LHCN-M2 (cell line): ENCODE measurements around the gene FAM117A. TPM values are rescaled to one million over a fixed set of nuclear protein-coding genes. Genes with fewer than 3 reads are reported as not detected.

Experiments
- DNase-seq: peaks from one replicate; pipeline ENCODE4 v3.0.0-alpha.2; 2012; ENCODE audit warnings: low read depth
- polyA plus RNA-seq: library from polyadenylated mRNA; unstranded; fragments of >200 nt; gene quantifications from one replicate; pipeline ENCODE4 v1.2.1, GENCODE V29; 2012; ENCODE audit warnings: missing spikeins
- total RNA-seq: library from RNA; depleted of rRNA; stranded (reverse); fragments of >200 nt; gene quantifications from 2 replicates; pipeline ENCODE4 v1.2.3, GENCODE V29; 2014; rRNA removed

Gene FAM117A, protein sequence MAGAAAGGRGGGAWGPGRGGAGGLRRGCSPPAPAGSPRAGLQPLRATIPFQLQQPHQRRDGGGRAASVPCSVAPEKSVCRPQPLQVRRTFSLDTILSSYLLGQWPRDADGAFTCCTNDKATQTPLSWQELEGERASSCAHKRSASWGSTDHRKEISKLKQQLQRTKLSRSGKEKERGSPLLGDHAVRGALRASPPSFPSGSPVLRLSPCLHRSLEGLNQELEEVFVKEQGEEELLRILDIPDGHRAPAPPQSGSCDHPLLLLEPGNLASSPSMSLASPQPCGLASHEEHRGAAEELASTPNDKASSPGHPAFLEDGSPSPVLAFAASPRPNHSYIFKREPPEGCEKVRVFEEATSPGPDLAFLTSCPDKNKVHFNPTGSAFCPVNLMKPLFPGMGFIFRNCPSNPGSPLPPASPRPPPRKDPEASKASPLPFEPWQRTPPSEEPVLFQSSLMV
- 14.8 and 15.5 TPM in 2 replicates for total RNA-seq
- 5.5 TPM for polyA plus RNA-seq

DNA sequence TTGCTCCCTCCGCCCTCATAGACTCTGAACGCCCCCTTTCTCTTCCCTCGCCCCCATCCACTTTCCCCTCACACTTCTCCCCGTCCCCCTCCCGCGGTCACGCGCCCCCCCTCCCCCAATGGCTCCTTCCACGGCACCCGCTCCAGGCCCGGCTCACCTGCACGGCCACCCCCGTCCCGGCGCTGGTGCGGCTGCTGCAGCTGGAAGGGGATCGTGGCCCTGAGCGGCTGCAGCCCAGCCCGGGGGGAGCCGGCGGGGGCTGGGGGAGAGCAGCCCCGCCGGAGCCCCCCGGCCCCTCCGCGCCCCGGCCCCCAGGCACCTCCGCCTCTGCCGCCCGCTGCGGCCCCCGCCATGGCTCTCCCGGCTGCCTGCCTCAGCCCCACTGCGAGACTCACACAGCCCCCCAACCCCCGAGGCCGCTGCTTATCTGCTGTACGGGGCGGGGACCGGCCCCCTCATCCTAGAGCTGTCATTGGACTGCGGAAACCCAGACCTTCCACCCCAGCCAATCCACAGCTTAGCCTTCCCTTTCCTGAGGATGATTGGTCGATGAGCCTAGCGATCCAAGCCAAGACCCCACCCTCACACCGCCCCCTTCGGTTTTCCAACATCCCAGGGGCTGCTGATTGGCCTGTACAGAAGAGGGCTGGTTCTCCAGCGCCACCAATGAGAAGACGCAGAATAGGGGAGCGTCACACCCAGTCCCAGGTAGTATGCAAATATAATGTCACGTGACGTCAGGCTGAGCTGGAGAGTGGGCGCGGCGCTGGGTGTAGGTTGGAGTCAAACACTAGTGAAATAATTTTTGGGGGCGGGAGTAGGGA lies at the start of gene FAM117A:
Gene FAM117A, minus strand, starts transcription at position 397 of the 824 bp plus-strand sequence. Its CDS starts 44 bp downstream, at position 353.
- peak; percentile 97 for DNase-seq

DNA sequence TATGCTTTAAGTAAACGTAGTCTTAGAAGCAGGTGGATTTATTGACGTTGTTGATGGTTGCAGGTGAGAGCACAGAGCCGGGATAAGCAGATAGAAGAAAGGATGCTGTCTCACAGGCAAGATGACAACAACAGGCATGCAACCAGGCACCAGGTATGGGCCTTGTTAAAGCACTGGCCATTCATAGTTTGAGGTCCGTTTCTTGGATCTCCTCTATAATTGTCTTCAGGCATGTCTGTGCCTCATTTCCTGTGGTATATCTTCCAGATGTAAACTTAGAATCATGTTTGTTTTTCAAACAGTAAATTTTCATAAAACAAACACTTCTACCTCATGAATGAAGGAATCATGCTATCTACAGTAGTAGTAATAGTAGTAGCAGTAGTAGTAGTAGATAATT lies 45.1 kb upstream of the FAM117A start:
- DNase-seq: no peak

DNA sequence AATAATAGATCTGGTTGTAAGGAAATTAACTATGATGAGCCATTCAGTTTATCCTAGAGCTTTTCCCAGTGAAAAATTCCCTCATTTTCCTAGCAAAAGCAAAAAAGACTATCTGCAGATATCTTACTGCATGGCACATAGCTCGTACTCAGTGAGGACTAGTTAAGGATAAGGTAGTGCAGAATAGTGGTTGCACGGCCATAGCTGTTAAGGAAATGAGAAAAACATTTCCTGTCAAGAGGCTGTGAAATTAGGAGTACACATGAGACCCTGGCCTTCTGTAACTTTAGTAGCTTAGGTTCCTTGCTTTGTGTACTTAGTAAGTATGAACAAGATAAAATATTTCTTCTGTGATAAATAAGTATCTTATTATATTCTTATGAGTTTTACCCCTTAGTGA lies 34.8 kb upstream of the FAM117A start:
- no peak for DNase-seq

DNA sequence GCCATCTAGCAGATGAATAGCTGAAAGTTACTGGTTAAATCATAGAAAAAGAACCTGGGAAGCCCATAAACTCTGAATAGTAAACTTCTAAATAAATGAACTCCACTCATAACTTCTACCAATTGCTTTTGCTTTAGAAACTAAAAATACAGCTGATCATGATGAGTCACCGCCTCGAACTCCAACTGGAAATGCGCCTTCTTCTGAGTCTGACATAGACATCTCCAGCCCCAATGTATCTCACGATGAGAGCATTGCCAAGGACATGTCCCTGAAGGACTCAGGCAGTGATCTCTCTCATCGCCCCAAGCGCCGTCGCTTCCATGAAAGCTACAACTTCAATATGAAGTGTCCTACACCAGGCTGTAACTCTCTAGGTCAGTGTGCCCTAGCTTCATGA lies 34.3 kb upstream of the FAM117A start:
- DNase-seq: no peak

DNA sequence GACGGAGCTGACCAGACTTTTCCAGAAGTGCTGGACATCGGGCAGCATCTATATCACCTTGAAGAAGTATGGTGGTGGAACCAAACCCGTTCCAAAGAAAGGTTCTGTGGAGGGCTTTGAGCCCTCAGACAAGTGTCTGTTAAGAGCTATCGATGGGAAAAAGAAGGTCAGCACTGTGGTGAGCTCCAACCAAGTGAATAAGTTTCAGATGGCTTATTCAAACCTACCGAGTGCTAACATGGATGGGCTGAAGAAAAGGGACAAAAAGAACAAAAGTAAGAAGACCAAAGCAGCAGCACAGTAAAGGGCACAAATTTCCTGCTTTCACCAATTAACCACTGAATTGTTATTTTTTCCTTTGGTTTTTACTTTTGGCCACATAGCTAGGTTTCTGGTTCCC lies 31.4 kb upstream of the FAM117A start:
- DNase-seq: no peak

DNA sequence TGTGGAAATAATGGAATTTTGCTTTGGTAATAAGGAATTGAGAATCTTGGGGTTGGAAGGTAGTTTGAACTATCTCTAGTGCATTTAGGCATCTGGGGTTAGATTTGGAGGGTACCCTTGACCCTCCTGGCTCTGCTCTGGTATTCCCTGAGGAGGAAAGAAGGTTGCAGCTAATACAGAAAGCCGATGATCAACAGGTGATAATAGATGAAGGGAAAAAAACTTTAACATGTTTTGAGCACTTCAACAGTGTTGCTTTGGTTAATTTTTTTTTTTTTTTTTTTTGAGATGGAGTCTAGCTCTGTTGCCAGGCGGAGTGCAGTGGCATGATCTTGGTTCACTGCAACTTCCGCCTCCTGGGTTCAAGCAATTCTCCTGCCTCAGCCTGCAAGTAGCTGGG lies 29.4 kb upstream of the FAM117A start:
- no peak for DNase-seq

DNA sequence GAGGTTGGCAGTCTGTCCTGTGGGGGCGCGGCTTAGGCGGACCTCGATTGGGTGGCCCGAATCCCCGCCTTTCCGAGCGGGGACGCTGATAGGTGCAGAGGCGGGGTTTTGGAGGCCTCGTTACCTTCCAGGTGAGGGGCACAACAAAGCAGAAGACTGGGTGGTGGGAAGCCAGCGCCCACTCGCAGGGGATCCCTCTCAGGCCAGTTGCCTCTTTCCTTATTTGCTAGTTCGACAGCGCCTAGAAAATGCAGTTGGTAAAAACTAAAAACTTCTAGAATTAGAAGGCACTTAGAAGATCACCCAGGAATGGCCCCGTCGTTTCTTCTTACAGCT lies 25.3 kb upstream of the FAM117A start:
- no peak for DNase-seq

DNA sequence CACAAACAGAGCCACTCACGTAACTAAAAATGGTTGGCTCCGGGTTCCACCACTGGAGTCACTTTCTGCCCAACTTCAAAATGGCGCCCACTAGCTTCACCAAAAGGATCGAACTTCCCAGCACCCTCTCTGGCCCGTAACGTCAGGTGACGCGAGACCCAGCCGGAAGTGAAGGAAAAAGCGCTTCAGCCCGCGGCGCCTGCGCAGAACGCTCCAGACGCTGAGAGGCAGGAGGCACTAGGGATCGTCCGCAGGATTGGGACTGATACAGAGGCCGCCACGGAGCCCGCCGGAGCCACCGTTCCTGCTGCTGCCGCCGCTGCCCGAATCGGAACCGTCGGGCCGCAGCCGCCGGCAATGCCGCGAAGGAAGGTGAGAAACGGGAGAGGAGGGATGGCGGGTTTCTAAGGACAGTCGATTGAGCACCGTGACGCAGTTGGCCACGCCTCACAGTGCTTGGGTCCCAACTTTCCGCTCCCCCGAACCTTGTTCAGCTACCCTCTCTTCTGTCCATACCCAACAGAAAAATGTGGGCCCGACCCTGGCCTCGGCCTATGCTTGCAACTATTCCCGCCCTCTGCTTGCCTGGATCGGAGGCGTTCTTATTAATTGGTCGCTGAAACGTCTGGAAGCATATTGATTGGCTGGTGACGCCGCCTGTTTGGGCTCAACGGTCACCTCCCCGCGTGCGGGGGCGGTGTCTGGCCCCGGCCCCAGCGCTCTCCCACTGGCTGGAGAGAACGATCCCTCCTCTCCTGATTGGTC lies 24.7 kb upstream of the FAM117A start, which contains the start of gene KAT7:
Gene KAT7, plus strand, starts transcription at position 204 of the 765 bp plus-strand sequence. Its CDS starts 154 bp downstream, at position 358.
- peak; percentile 99 for DNase-seq

DNA sequence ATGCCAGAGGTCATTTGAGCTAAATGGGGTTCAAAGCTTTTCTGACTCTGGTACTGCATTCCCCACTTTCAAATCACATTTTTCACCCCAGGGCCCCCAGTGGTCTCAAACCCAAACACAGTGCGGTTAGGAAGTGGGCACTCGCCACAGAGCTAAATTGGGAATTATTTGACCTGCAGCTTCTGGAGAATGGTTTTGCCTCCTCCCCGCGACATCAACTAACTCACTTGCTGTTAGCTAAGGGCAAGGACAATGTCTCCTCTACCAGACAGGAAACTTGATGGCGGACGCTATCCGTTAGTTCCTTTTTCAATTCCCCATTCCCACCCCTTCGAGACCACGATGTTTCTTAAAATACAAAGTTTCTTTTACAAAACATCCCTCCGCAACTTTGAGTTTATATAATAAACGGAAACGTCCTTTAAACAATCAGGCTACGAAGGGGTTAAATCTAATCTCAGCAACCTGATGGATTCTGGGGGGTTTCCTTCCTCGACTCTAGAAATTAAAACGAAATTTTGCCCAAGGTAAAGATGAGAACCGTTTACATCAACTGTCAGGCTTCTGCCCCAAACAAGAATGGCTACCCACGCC lies 24.1 kb upstream of the FAM117A start:
- DNase-seq: no peak

DNA sequence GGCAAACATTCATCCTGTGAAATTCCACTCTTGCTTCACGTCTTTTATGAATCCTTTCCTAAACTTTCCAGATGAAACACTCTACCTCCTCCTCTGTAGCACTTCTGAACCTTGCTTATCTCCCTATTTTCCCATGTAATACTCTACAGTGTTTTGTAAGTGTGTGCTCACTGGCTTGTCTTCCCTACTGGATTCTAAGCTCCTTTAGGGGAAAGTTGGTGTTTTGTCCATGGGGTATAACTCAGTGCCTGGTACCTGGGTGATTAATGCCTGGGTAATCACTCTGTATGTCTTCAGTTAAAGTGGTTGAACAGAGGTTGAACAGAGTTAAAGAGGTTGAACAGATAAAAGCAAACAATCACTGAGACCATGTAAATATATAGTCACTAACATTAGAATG lies 20.7 kb upstream of the FAM117A start:
- DNase-seq: no peak

DNA sequence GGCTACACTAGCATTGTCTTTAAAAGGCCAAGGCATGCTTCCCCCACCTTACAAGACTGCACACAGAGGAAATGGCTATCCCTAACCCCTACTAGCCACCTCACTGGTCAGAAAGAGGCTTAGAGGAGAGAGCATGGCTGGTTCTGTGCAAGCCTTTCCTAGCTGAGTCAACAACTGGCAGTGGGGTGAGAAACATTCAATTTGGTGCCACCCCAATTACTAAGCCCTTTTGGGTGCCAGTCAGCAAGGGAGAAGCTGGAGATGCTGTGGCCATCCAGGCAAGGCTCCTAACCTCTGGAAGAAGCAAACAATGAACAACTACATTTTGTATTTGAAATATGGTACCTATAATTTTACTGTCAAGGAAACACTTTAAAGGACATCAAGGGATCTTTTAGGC lies 19.9 kb upstream of the FAM117A start:
- DNase-seq: no peak

DNA sequence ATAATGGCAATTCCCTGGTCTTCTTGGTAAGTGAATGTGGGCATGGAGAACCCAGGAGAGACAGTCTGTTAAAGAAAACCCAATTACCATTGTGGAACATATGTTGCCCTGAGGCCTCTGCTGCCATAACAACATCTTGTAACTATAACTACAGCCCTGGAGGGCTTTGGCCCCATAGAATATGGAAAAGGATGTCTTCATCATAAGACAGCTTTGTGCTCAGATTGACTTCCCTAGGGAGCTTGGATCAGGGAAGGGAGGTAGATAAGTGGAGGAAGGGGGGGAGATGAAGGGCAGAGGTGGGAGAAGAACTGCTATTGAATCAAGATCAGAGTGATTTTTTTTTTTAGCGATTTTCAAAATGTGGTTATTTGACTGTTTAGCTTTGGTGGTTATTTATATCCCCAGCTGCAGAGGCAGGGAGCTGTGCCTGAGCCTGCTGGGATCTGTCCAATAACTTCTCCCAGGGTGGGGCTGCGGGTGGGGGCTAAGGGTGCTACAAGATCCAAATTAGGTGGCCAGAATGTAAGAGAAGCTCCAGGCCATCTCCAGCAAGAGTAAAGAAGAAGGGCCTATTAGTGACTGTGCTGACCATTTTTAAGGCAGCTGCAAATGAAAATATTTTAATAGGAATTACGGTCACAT lies 19.3 kb upstream of the FAM117A start:
- DNase-seq: peak; percentile 40

DNA sequence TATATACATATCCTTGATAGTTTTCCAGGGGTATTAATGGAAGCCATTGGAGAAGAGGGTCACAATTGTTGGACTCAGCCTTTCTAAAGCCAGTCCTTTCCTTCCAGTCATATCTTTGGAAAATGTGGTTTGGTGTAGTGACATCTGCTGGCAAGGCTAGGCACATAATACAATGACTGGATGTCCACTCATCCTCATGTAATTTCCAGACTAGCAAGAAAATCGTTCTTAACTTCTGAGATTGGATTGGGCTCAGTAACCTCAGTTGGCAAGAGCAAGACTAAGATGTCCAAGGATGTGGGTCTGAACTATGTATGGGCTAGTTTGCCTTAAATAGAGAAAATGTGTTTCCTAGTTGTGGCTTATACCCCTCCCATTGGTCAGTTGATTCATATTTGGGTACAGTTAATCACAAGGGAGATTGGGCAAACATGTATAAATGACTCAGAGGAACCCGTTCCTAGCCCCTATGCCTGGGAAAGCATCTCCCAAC lies 15.9 kb upstream of the FAM117A start:
- DNase-seq: peak; percentile 96

DNA sequence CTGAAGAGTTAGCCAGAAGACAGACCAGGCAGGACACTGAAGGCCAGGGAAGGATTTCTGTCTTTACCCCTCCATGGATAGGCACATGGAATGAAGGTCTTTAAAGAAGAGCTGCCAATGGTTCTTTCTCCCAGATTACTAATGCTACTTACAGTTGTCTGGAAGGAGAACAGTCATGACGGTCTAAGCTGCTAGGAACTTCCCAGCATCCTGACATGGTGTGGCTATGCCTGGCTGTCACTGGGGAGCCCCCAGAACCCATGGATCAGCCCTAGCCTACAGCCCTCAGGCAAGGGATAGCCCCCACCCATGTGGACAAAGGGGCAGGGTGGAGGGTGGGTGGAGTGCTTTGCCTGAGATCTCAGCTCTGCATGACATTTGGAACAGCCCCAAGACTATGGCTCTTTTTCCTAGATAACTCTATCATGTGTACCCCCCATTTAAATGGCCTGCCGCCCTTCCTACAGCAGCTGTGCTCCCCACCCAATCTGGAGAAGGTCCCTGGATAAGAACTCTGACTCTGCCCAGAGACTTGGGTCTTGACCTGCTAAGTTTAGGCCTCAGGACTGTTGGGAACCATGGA lies 15.3 kb upstream of the FAM117A start:
- no peak for DNase-seq

DNA sequence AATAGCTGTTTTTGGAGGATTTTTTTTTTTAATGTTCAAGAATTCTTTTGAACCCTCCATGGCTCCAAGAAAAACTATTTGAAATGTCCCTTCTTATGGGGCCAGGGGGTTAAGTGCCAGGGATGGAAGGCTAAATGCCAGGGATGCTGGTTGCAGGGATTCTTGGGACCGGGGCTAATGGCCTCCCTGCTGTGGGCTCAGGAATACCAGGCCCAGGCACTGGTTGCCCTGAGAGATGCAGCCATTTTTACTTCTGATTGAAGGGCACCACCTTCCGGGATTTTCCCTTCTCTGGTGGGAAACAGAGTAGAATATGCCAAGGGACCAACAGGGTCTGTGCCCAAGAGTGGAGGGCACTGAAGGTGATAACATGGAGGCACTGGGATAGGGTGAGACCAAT lies 13.6 kb upstream of the FAM117A start:
- no peak for DNase-seq

DNA sequence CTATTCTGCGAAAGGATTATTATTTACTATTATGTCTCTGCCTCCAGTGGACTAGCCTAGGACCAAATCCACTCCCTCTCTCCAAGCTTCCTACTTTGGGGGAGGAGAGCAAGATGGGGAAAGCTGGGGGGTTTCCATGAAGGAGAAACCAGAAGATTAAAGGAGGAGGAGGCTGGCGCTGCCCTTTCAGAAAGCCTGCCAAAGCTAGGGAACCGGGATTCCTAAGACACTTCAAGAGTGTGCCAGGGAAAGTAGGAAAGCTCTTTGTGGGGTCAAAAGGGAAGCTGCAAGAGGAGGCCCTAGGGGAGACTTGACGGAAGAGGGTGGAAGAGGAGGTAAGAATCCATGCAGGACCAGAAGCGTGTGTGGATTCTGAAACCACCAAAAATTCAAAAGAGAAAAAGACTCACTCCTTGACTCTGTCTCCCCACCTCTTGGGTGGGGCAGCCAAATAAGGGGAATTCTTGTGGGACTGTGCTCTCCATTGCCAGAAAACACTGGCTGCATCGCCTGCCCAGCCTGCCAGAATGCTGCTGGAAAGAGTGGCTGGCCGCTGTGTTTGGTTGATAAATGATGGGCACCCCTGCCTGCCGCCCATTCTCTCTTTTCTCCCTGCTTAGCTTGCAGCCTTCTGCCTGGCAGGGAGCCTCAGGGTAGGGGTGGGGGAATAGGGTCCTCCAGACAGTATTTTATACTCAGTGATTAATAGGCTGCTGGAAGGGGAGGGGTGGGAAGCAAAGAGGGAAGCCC lies 12.8 kb upstream of the FAM117A start:
- DNase-seq: no peak

DNA sequence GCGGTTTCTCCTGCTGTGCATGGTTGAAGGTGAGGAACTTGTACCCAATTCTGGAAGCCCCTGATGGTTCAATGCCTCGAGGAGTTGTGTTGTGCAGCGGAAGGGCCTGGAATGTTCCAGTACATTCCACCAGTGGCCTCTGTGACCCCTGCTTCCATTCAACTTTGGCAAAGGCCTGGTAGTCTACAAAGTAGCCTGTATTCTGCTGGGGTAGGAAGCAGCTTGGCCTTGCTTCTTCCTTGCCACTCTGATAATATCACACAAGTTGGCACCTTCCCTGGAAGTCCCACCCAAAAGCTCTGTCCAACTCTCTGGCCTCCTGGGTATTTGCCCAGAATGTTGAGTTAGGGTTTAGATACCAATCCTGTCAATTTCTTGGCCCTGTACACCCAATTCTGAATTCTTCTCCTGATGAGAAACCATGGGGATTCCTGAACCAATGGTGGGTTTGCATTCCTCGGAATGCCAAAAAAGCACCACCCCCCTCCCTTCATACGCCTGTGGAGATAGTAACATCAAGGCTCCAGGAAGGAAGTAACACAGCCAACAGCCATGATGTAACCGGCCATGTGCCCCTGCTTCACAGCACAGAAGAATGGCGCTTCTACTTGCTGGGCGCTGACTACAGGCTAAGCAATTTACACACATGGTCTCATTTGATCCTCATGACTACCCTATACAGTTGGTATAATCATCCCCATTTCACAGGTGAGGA lies 11.8 kb upstream of the FAM117A start:
- no peak for DNase-seq

DNA sequence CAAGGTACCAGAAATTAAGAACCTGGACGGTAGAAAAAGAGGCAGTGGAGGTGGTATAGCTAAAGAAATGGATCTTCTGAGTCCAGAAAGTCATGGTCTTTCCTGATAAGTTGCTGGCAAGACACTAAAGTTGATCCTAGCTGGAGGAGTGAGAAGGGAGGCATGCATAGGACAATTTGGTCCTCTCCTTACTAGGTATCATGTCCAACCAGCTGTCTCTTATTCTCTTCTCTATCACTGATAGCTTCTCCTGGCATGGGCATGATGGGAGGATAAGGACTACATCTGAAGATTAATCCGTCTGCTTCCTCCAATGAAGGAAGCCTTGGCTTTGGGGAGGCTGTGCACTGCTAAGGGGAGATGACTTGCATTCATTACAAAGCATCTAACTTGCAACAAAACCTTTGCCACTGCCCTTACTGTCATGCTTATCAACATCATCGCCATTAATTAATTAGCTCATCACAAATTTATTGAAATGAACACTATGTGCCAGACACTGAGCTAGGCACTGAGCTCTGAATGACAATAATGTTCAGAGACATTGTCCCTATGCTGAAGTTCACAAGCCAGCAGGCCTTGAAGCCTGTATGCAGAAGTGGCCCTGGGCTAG lies 3.1 kb upstream of the FAM117A start:
- DNase-seq: no peak
